Astrocyte (in vitro differentiated cells and primary cell): ENCODE measurements around the gene MBNL2. TPM values are rescaled to one million over a fixed set of nuclear protein-coding genes. Genes with fewer than 3 reads are reported as not detected.

Source experiments
- DNase-seq: peaks from one replicate; pipeline ENCODE4 v3.0.0-alpha.2; 2010; ENCODE audit warnings: low read depth
- FAIRE-seq: peaks from 2 replicates; lab custom pipeline; 2011; peaks lifted over from hg19 to GRCh38; lab: Jason Lieb, UNC
- H2AFZ ChIP-seq: 2 replicates; pipeline ENCODE4 v1.6.0; 2012; ENCODE audit warnings: low read depth, low read length, inconsistent platforms
- H3K27ac ChIP-seq: 2 replicates; pipeline ENCODE4 v1.5.1; 2011; ENCODE audit warnings: low read depth, low read length, inconsistent platforms
- H3K27me3 ChIP-seq: 2 replicates; pipeline ENCODE4 v1.6.0; 2011; ENCODE audit warnings: low read length, inconsistent platforms; ENCODE audit not compliant: insufficient read depth
- H3K36me3 ChIP-seq: 2 replicates; pipeline ENCODE4 v1.5.1; 2011; ENCODE audit warnings: low read length, inconsistent platforms; ENCODE audit not compliant: insufficient read depth
- H3K4me1 ChIP-seq: 2 replicates; pipeline ENCODE4 v1.5.1; 2011; ENCODE audit warnings: low read length, inconsistent platforms; ENCODE audit not compliant: insufficient read depth
- H3K4me2 ChIP-seq: 2 replicates; pipeline ENCODE4 v1.6.0; 2012; ENCODE audit warnings: low read length, inconsistent platforms
- H3K4me3 ChIP-seq: 2 replicates; pipeline ENCODE4 v1.5.1; 2011; ENCODE audit warnings: low read depth, mild to moderate bottlenecking, low read length, inconsistent platforms; ENCODE audit not compliant: insufficient read depth
- H3K79me2 ChIP-seq: 2 replicates; pipeline ENCODE4 v1.6.0; 2012; ENCODE audit warnings: mild to moderate bottlenecking, low read length, inconsistent platforms; ENCODE audit not compliant: insufficient read depth
- H3K9ac ChIP-seq: 2 replicates; pipeline ENCODE4 v1.6.0; 2012; ENCODE audit warnings: mild to moderate bottlenecking, low read length, inconsistent platforms
- H3K9me3 ChIP-seq: 2 replicates; pipeline ENCODE4 v1.5.1; 2012; ENCODE audit warnings: low read depth, mild to moderate bottlenecking, low read length, inconsistent platforms; ENCODE audit not compliant: insufficient read depth
- H4K20me1 ChIP-seq: 2 replicates; pipeline ENCODE4 v1.6.0; 2012; ENCODE audit warnings: low read length, inconsistent platforms; ENCODE audit not compliant: insufficient read depth
- H3K27ac Mint-ChIP-seq: one replicate; pipeline ENCODE4 v1.8.0; 2021; ENCODE audit warnings: mild to moderate bottlenecking, mixed read lengths; ENCODE audit not compliant: unreplicated experiment
- H3K27me3 Mint-ChIP-seq: one replicate; pipeline ENCODE4 v1.8.0; 2021; ENCODE audit warnings: low read depth, mixed read lengths; ENCODE audit not compliant: unreplicated experiment
- H3K36me3 Mint-ChIP-seq: one replicate; pipeline ENCODE4 v1.8.0; 2021; ENCODE audit warnings: low read depth, mixed read lengths; ENCODE audit not compliant: unreplicated experiment
- H3K4me1 Mint-ChIP-seq: one replicate; pipeline ENCODE4 v1.8.0; 2021; ENCODE audit warnings: low read depth, mixed read lengths; ENCODE audit not compliant: unreplicated experiment
- H3K4me3 Mint-ChIP-seq: one replicate; pipeline ENCODE4 v1.8.0; 2021; ENCODE audit warnings: mild to moderate bottlenecking, moderate library complexity, mixed read lengths; ENCODE audit not compliant: unreplicated experiment
- H3K9me3 Mint-ChIP-seq: one replicate; pipeline ENCODE4 v1.8.0; 2021; ENCODE audit warnings: mild to moderate bottlenecking, mixed read lengths; ENCODE audit not compliant: unreplicated experiment
- EZH2 ChIP-seq: IDR thresholded peaks from 2 replicates; pipeline ENCODE4 v1.6.1; 2012; ENCODE audit warnings: mild to moderate bottlenecking, low read length, inconsistent platforms; ENCODE audit not compliant: insufficient read depth
- total RNA-seq: library from RNA; stranded (reverse); gene quantifications from 2 replicates; pipeline ENCODE4 v1.2.1, GENCODE V29; 2021
- TF ChIP-seq, protein P1 (sequence below): IDR thresholded peaks from 2 replicates; pipeline ENCODE4 v1.5.1; 2011; ENCODE audit warnings: low read depth, mild to moderate bottlenecking, inconsistent platforms, low read length, moderate library complexity; ENCODE audit not compliant: insufficient read depth

Gene MBNL2
- total RNA-seq, 1 donor from 2014 or later = 66.5 TPM

DNA sequence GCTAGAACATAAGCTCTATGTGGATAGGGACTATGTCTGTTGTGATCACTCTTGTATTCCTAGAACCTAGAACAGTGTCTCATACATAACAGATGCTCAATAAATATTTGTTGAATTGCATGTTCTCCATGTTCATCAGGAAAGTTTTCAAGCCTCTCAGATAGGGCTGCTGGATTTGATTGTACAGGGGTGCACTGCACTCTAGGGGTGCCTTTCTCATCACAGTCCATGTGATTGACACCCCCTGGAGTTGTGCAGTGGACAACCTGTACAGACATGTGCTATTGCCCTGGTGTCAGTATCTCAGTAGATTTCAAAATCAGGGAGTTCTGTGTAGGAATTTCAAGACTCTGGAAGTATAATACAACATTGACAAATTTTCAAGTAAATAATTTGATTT lies 58.9 kb downstream of the MBNL2 start:
- no peak overlapping the region for H2AFZ ChIP-seq
- H3K27ac Mint-ChIP-seq = peak overlapping the region; percentile 86
- no peak for DNase-seq
- no peak overlapping the region for H3K27ac ChIP-seq
- H3K9ac ChIP-seq = no peak overlapping the region
- no peak overlapping the region for H3K4me3 Mint-ChIP-seq
- H3K9me3 ChIP-seq = no peaks in the 10 kb centered on the region
- peaks cover 44% of the 10 kb centered on the region for H3K4me1 ChIP-seq
- H3K79me2 ChIP-seq = peaks cover 95% of the 10 kb centered on the region
- peaks cover 59% of the 10 kb centered on the region for H3K4me1 Mint-ChIP-seq
- FAIRE-seq = no peak
- H4K20me1 ChIP-seq = peaks cover 52% of the 10 kb centered on the region
- no peaks in the 10 kb centered on the region for H3K27me3 Mint-ChIP-seq
- H3K27me3 ChIP-seq = no peaks in the 10 kb centered on the region
- H3K4me2 ChIP-seq = no peak overlapping the region
- no peaks in the 10 kb centered on the region for H3K9me3 Mint-ChIP-seq
- TF ChIP-seq EZH2 = no peak
- TF ChIP-seq, protein P1, sequence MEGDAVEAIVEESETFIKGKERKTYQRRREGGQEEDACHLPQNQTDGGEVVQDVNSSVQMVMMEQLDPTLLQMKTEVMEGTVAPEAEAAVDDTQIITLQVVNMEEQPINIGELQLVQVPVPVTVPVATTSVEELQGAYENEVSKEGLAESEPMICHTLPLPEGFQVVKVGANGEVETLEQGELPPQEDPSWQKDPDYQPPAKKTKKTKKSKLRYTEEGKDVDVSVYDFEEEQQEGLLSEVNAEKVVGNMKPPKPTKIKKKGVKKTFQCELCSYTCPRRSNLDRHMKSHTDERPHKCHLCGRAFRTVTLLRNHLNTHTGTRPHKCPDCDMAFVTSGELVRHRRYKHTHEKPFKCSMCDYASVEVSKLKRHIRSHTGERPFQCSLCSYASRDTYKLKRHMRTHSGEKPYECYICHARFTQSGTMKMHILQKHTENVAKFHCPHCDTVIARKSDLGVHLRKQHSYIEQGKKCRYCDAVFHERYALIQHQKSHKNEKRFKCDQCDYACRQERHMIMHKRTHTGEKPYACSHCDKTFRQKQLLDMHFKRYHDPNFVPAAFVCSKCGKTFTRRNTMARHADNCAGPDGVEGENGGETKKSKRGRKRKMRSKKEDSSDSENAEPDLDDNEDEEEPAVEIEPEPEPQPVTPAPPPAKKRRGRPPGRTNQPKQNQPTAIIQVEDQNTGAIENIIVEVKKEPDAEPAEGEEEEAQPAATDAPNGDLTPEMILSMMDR = no peak
- H3K4me3 ChIP-seq = no peak overlapping the region
- peaks cover 3% of the 10 kb centered on the region for H3K36me3 ChIP-seq
- H3K36me3 Mint-ChIP-seq = peaks cover 10% of the 10 kb centered on the region

DNA sequence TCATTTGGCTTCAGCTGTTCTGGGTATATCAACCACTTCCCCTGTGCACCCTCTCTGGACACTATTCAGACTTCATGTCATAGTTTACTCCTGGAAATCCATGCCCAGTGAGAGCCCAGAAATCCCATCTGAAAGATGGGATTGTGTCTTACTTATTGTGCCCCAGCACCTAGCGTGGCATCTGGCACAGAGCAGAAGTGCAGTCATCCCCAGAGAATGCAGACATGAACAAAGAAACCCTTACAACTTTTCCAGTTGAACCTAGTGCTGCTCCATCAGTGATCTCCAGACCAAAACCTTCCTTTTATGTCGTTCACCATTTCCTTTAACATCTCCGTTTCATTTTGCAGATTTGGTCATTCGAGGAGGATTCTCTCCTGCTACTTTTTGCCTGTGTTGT lies 60.6 kb downstream of the MBNL2 start:
- H3K27ac Mint-ChIP-seq = no peak overlapping the region
- Histone ChIP-seq H3K27ac (peak overlapping the region; percentile 13), H3K79me2 (peaks cover 93% of the 10 kb centered on the region), H3K4me2 (peak overlapping the region; percentile 60), H4K20me1 (peaks cover 64% of the 10 kb centered on the region), H3K36me3 (peaks cover 4% of the 10 kb centered on the region), H3K4me3 (no peak overlapping the region), H3K9ac (peak overlapping the region; percentile 3), H3K9me3 (no peaks in the 10 kb centered on the region), H2AFZ (no peak overlapping the region), H3K4me1 (peaks cover 33% of the 10 kb centered on the region), H3K27me3 (no peaks in the 10 kb centered on the region)
- H3K4me3 Mint-ChIP-seq = peak overlapping the region; percentile 67
- no peaks in the 10 kb centered on the region for H3K27me3 Mint-ChIP-seq
- peaks cover 55% of the 10 kb centered on the region for H3K4me1 Mint-ChIP-seq
- peaks cover 8% of the 10 kb centered on the region for H3K36me3 Mint-ChIP-seq
- TF ChIP-seq, protein P1 = no peak
- TF ChIP-seq EZH2 = no peak
- no peaks in the 10 kb centered on the region for H3K9me3 Mint-ChIP-seq
- FAIRE-seq (peak; percentile 9), DNase-seq (peak; percentile 44)

DNA sequence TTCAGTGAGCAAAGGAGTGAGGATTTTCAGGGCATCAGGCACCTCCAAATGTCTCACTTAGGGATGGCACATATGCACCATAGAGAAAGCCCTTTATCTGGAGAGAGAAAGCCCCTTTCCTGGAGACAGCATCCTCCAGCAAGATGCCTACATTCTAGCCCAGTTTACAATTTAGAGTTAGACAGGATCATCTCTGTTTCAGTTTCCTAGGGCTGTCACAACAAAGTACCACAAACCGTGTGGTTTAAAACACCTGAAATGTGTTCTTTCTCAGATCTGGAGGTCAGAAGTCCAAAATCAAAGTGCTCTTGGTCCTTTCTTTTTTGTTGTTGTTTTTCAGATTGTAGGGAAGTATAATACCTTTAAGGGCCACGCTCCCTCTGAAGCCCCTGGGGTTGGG lies 61.8 kb downstream of the MBNL2 start:
- H3K27ac ChIP-seq = no peak overlapping the region
- H3K9me3 ChIP-seq = no peaks in the 10 kb centered on the region
- H3K36me3 ChIP-seq = peaks cover 4% of the 10 kb centered on the region
- H3K4me3 ChIP-seq = no peak overlapping the region
- peaks cover 89% of the 10 kb centered on the region for H3K79me2 ChIP-seq
- Mint-ChIP-seq H3K9me3 (no peaks in the 10 kb centered on the region), H3K27ac (no peak overlapping the region), H3K36me3 (peaks cover 12% of the 10 kb centered on the region), H3K4me1 (peaks cover 54% of the 10 kb centered on the region), H3K27me3 (no peaks in the 10 kb centered on the region), H3K4me3 (peak overlapping the region; percentile 12)
- FAIRE-seq (no peak), DNase-seq (no peak)
- H3K4me1 ChIP-seq = peaks cover 26% of the 10 kb centered on the region
- H2AFZ ChIP-seq = no peak overlapping the region
- no peak for TF ChIP-seq EZH2
- TF ChIP-seq, protein P1 = no peak
- peaks cover 66% of the 10 kb centered on the region for H4K20me1 ChIP-seq
- no peak overlapping the region for H3K9ac ChIP-seq
- no peak overlapping the region for H3K4me2 ChIP-seq
- H3K27me3 ChIP-seq = no peaks in the 10 kb centered on the region
